ENCODE measurements around the gene HOXA3. TPM values are rescaled to one million over a fixed set of nuclear protein-coding genes. Genes with fewer than 3 reads are reported as not detected.
A peak's percentile ranks its signal among the peaks of the same experiment; 100 is the strongest.

Gene HOXA3
- total RNA-seq, 2 donors from 2014 or later, result 6.5 to 29.3 TPM

DNA sequence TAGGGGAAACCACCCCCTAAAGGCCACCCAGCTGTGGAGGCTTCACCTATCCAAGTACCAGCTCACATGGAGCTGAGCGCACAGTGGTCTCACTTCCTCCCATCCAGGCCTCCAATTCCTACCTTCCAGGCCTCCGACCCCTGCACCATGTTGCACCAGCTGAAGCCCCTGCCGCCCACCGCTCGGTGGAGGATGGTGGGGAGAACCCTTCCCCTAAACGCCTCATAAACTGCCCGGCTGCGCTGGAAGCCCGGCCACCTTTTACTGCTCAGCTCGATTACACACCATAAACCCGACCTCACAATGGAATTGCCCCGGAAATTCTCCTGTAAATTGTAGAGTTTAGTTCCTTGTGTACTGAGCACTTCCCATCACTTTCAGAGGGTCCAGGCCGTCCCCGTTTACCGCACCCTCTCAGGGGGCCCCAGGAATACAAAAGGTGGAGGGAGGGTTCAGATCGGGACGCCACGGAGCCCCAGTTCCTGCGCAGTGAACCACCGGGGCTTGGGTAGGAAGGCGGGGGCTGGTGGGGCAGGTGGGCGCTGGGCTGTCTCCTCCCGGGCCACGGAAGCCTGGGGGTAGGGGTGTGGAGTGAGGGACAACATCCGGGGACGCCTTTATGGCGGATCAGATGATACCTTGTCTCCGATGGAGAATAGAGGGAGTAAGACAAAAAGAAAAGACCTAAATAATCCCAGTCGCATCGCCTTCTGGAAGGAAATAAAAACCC is 5.5 kb upstream of the HOXA3 start:
- H3K4me3 ChIP-seq, result no peak overlapping the region
- H3K4me1 ChIP-seq (ENCODE audit: control insufficient read depth in 1 of 2, low read depth in 2 of 2), result peaks cover 13 to 27% of the 10 kb centered on the region in 2 donors
- no peak for DNase-seq (ENCODE audit: low spot score)
- no peaks in the 10 kb centered on the region for H3K9me3 ChIP-seq
- no peaks in the 10 kb centered on the region for H3K27me3 ChIP-seq (replicated peaks; ENCODE audit: insufficient read depth)
- H3K36me3 ChIP-seq, result no peaks in the 10 kb centered on the region
- no peak overlapping the region for H3K27ac ChIP-seq
- TF ChIP-seq, protein P1, sequence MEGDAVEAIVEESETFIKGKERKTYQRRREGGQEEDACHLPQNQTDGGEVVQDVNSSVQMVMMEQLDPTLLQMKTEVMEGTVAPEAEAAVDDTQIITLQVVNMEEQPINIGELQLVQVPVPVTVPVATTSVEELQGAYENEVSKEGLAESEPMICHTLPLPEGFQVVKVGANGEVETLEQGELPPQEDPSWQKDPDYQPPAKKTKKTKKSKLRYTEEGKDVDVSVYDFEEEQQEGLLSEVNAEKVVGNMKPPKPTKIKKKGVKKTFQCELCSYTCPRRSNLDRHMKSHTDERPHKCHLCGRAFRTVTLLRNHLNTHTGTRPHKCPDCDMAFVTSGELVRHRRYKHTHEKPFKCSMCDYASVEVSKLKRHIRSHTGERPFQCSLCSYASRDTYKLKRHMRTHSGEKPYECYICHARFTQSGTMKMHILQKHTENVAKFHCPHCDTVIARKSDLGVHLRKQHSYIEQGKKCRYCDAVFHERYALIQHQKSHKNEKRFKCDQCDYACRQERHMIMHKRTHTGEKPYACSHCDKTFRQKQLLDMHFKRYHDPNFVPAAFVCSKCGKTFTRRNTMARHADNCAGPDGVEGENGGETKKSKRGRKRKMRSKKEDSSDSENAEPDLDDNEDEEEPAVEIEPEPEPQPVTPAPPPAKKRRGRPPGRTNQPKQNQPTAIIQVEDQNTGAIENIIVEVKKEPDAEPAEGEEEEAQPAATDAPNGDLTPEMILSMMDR (IDR thresholded peaks at IDR 0.05), result no peak
- no peak for ATAC-seq (ENCODE audit: insufficient number of reproducible peaks, low FRiP score, low read depth)

DNA sequence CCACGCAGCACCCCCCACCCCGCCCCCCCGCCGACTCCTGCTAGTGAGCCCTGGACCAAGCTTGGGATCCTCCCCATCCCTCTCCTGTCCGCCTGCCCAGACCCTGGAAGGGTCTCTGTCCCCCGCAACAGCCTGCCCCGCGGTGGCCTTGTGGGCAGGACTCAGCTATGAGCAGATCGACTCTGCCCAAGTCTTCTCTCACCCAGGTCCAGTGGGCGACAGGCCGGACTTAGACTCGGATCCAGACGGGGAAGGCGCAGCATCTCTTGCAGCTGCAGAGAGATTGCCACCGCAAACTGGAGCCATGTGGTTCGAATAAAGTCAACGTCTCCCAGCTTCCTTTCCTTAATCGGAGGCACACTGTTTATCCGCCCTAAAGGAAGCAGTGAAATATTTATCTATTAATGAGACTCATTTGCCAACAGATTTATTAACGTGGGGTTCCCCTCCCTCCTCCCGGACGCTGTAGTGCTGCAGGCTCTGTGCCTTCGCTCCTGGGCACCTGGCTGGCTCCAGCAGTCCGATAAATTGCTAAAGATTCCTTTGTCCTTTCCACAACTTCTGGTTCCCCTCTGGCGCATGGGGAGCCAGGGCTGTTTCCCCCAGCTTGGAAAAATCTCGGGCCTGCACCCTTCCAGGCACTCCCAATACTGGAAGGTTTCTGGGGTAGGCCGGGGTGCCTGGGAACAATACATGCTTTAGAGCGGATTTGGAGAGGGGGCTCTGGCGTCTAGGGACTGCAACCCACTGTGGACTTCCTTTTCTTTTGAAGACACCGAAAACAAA is 4.7 kb upstream of the HOXA3 start:
- H3K4me1 ChIP-seq (ENCODE audit: control insufficient read depth in 1 of 2, low read depth in 2 of 2), result peaks cover 13 to 30% of the 10 kb centered on the region in 2 donors
- no peak overlapping the region for H3K27ac ChIP-seq

DNA sequence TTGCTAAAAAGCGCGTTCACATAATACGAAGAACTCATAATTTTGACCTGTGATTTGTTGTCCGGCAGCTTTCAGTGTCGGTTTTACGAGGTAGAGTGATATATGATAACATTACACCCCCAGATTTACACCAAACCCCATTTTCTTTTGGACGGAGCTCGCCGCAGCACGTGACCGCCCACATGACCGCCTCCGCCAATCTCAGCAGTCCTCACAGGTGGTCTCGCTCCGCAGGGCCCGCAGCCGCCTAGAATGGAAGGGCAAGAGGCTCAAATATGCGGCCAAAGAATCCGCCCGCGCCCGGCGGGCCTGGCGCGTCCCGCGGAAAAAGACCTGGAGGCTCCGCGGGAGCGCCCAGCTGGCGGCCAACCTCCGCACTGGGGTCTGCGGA is 4.1 kb upstream of the HOXA3 start, which contains the start of gene HOXA7:
Gene HOXA7 (minus strand): TSS at position 168 of the 391 bp plus-strand sequence. CDS start 130 bp downstream, at position 38.
- H3K9me3 ChIP-seq, result no peaks in the 10 kb centered on the region
- ATAC-seq (ENCODE audit: insufficient number of reproducible peaks, low FRiP score, low read depth), result no peak
- no peaks in the 10 kb centered on the region for H3K36me3 ChIP-seq
- peak within 1 kb of the TSS; percentile 72 for H3K4me3 ChIP-seq
- H3K4me1 ChIP-seq (ENCODE audit: control insufficient read depth in 1 of 2, low read depth in 2 of 2), result peaks cover 13 to 34% of the 10 kb centered on the region in 2 donors
- H3K27ac ChIP-seq, result peak within 1 kb of the TSS; percentile 36 to 87
- TF ChIP-seq, protein P1 (IDR thresholded peaks at IDR 0.05), result no peak
- DNase-seq (ENCODE audit: low spot score), result no peak
- no peaks in the 10 kb centered on the region for H3K27me3 ChIP-seq (replicated peaks; ENCODE audit: insufficient read depth)

More for the DNA sequence above, 4.7 kb upstream of the HOXA3 start:
- no peaks in the 10 kb centered on the region for H3K36me3 ChIP-seq
- no peak for DNase-seq (ENCODE audit: low spot score)
- no peaks in the 10 kb centered on the region for H3K27me3 ChIP-seq (replicated peaks; ENCODE audit: insufficient read depth)
- ATAC-seq (ENCODE audit: insufficient number of reproducible peaks, low FRiP score, low read depth), result no peak
- no peaks in the 10 kb centered on the region for H3K9me3 ChIP-seq
- H3K4me3 ChIP-seq, result peak overlapping the region; percentile 72
- TF ChIP-seq, protein P1 (IDR thresholded peaks at IDR 0.05), result no peak

DNA sequence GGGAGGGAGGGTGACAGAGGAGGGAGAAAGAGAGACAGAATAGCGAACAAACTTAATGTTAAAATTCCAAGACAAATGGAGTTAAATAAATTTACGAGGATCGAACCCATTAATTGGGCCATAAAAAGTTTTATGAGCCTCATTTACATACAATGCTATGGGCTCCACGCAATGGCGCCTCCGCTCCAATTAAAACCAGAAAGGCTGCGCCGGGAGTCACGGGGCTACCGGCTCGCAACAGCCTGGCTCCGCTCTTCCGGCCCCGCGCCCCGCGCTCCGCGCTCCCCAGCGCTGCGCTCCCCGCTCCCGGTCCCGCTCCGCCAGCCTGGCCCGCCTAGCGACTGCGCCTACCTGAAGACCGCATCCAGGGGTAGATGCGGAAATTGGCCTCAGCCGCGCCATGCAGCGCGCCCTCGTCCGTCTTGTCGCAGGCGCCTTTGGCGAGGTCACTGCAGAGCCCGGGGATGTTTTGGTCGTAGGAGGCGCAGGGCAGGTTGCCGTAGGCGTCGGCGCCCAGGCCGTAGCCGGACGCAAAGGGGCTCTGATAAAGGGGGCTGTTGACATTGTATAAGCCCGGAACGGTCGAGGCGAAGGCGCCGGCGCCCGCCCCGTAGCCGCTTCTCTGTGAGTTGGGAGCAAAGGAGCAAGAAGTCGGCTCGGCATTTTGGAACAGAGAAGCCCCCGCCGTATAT is 3.6 kb upstream of the HOXA3 start:
- ATAC-seq (ENCODE audit: insufficient number of reproducible peaks, low FRiP score, low read depth), result no peak
- H3K27ac ChIP-seq, result peak overlapping the region; percentile 36 to 87

More for the DNA sequence above, 3.6 kb upstream of the HOXA3 start:
- no peak for DNase-seq (ENCODE audit: low spot score)
- Histone ChIP-seq H3K4me3 (peak overlapping the region; percentile 72), H3K4me1 (ENCODE audit: control insufficient read depth in 1 of 2, low read depth in 2 of 2) (peaks cover 13 to 30% of the 10 kb centered on the region in 2 donors), H3K9me3 (no peaks in the 10 kb centered on the region), H3K27me3 (replicated peaks; ENCODE audit: insufficient read depth) (no peaks in the 10 kb centered on the region), H3K36me3 (no peaks in the 10 kb centered on the region)
- TF ChIP-seq, protein P1 (IDR thresholded peaks at IDR 0.05), result no peak

Data from thoracic aorta (tissue), 2 donors.